ENCODE results near the gene DLGAP1. TPM values are rescaled to one million over a fixed set of nuclear protein-coding genes. Genes with fewer than 3 reads are reported as not detected.

DLGAP1 gene
- total RNA-seq, 4 donors from 2014 or later: 2.0 to 4.7 (median 2.1) TPM; not detected in 1

DNA sequence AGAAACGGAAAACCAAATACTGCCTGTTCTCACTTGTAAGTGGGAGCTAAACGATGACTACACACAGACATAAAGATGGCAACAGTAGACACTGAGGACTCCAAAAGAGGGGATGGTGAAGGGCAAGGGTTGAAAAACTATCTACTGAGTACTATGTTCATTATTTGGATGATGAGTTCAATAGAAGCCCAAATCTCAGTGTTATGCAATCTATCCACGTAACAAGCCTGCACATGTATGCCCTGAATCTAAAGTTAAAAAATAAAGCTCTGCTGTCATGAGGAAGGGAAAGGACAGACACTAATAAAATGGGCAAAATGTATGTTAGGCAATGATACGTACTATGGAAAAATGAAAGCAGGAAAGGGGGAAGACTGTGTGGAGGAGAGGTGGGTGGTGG lies 629.1 kb downstream of the DLGAP1 start:
- no peaks in the 10 kb centered on the region for H3K4me1 ChIP-seq
- H3K36me3 ChIP-seq: no peaks in the 10 kb centered on the region
- H3K9me3 ChIP-seq: no peaks in the 10 kb centered on the region
- H3K4me3 ChIP-seq: no peak overlapping the region
- TF ChIP-seq, protein P1, sequence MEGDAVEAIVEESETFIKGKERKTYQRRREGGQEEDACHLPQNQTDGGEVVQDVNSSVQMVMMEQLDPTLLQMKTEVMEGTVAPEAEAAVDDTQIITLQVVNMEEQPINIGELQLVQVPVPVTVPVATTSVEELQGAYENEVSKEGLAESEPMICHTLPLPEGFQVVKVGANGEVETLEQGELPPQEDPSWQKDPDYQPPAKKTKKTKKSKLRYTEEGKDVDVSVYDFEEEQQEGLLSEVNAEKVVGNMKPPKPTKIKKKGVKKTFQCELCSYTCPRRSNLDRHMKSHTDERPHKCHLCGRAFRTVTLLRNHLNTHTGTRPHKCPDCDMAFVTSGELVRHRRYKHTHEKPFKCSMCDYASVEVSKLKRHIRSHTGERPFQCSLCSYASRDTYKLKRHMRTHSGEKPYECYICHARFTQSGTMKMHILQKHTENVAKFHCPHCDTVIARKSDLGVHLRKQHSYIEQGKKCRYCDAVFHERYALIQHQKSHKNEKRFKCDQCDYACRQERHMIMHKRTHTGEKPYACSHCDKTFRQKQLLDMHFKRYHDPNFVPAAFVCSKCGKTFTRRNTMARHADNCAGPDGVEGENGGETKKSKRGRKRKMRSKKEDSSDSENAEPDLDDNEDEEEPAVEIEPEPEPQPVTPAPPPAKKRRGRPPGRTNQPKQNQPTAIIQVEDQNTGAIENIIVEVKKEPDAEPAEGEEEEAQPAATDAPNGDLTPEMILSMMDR (IDR thresholded peaks at IDR 0.05): no peak
- TF ChIP-seq EP300 (IDR thresholded peaks at IDR 0.05) (no peak), POLR2AphosphoS5 (IDR thresholded peaks at IDR 0.05) (no peak), POLR2A (IDR thresholded peaks at IDR 0.05) (no peak)
- DNase-seq (ENCODE audit: low spot score in 2 of 2): no peak
- 82% methylated on average over 4 of the region's 4 CpGs for WGBS
- H3K27ac ChIP-seq: no peak overlapping the region
- H3K27me3 ChIP-seq: no peaks in the 10 kb centered on the region

DNA sequence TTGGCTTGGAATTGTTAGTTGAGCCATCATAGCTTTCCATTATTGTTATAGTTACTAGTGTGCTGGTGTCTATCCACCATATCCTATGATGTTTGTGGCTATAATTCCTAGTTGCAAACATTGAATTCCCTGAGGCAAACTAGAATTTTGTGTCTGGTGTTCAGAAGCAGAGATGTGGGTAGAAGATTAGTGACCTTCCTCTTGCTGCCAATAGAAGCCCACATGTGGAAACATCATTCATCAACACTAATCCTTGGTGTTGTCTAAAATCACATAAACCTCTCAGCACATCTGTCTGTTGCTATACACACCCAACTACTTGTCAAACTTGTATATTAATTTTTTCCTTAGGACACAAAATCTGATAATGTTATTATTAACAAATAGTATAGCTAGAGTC lies 631.0 kb downstream of the DLGAP1 start:
- Histone ChIP-seq H3K9me3 (no peaks in the 10 kb centered on the region), H3K4me3 (no peak overlapping the region), H3K36me3 (no peaks in the 10 kb centered on the region), H3K27me3 (no peaks in the 10 kb centered on the region), H3K27ac (no peak overlapping the region), H3K4me1 (no peaks in the 10 kb centered on the region)
- no peak for DNase-seq (ENCODE audit: low spot score in 2 of 2)
- TF ChIP-seq, protein P1 (IDR thresholded peaks at IDR 0.05): no peak
- TF ChIP-seq POLR2AphosphoS5 (IDR thresholded peaks at IDR 0.05) (no peak), EP300 (IDR thresholded peaks at IDR 0.05) (no peak), POLR2A (IDR thresholded peaks at IDR 0.05) (no peak)

DNA sequence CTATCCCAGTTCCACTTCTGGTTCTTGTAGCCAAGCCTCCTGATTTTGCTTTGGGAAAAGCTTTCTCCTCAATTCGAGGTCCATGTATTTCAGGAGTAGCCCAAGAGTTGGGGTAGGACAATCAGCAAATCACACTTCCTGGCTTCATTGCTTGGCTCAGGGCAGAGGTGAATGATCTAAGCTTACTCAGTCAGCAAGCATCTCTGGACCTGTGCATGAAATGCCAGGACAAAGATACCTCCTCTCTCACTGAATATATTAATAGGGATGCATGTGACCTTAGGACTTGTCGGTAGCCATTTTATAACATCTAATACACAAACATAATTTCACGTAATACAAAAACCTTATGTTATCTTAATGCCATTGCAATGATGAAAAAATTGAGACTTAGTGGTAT lies 632.0 kb downstream of the DLGAP1 start:
- H3K4me1 ChIP-seq: no peaks in the 10 kb centered on the region
- WGBS: 97% methylated on average over 3 of the region's 3 CpGs
- TF ChIP-seq POLR2A (IDR thresholded peaks at IDR 0.05) (no peak), POLR2AphosphoS5 (IDR thresholded peaks at IDR 0.05) (no peak)
- TF ChIP-seq, protein P1 (IDR thresholded peaks at IDR 0.05): no peak
- H3K36me3 ChIP-seq: no peaks in the 10 kb centered on the region
- no peak for DNase-seq (ENCODE audit: low spot score in 2 of 2)
- no peak overlapping the region for H3K27ac ChIP-seq
- H3K27me3 ChIP-seq: no peaks in the 10 kb centered on the region
- no peaks in the 10 kb centered on the region for H3K9me3 ChIP-seq
- no peak overlapping the region for H3K4me3 ChIP-seq

DNA sequence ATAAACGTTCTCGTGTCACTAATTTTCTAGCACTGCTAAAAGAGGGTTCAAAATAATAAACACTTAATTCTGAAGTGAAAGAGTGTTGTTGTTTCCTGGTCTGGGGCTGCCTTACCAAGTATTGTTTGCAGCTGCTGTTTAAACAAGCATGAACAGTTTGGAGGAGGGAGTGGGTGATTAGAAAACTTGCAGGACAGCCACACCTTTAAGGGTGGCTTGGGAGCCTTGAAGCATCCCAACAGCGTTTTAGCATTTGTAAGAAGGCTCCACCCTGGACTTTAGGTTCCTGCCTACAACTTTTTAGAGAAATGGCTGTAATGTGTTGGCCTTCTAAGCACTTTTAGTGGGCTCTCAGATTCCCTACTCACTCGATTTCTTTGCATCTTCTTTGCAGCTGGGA lies 633.6 kb downstream of the DLGAP1 start:
- Histone ChIP-seq H3K4me1 (no peaks in the 10 kb centered on the region), H3K9me3 (no peaks in the 10 kb centered on the region), H3K4me3 (no peak overlapping the region), H3K27me3 (no peaks in the 10 kb centered on the region), H3K27ac (no peak overlapping the region), H3K36me3 (no peaks in the 10 kb centered on the region)
- TF ChIP-seq, protein P1 (IDR thresholded peaks at IDR 0.05): no peak
- TF ChIP-seq POLR2A (IDR thresholded peaks at IDR 0.05) (no peak), EP300 (IDR thresholded peaks at IDR 0.05) (no peak), POLR2AphosphoS5 (IDR thresholded peaks at IDR 0.05) (no peak)
- no peak for DNase-seq (ENCODE audit: low spot score in 2 of 2)
- 68% methylated on average over 4 of the region's 4 CpGs for WGBS

DNA sequence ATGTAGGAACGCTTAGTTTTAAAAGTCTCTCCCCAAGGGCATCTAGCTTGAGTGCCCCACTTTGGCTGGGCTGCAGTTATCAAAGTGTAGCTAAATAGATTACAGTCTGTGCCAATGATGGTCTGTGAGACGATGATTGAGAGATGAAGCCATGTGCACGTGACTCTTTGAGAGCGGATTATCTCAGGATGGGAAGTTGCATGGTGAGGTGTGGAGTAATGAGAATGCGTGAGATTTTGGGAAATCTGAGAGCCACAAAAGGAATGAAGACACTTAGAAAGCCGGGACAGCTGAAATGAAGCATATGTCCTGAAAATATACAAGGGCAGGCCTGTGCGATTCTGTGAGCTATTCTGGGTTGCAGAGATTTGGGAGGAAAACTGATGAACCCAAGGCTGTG lies 635.1 kb downstream of the DLGAP1 start:
- H3K4me3 ChIP-seq: no peak overlapping the region
- no peak for DNase-seq (ENCODE audit: low spot score in 2 of 2)
- H3K4me1 ChIP-seq: no peaks in the 10 kb centered on the region
- TF ChIP-seq, protein P1 (IDR thresholded peaks at IDR 0.05): no peak
- no peak for TF ChIP-seq POLR2AphosphoS5 (IDR thresholded peaks at IDR 0.05)
- TF ChIP-seq EP300 (IDR thresholded peaks at IDR 0.05): no peak
- TF ChIP-seq POLR2A (IDR thresholded peaks at IDR 0.05): no peak
- no peaks in the 10 kb centered on the region for H3K27me3 ChIP-seq
- no peaks in the 10 kb centered on the region for H3K9me3 ChIP-seq
- H3K36me3 ChIP-seq: no peaks in the 10 kb centered on the region
- WGBS: 82% methylated on average over 7 of the region's 7 CpGs
- no peak overlapping the region for H3K27ac ChIP-seq
